Heart right ventricle (tissue), 16 donors: ENCODE measurements around the gene TCF7. TPM values are rescaled to one million over a fixed set of nuclear protein-coding genes. Genes with fewer than 3 reads are reported as not detected.

ENCODE experiments used
- ATAC-seq, 8 donors: fragments of 200-7000 bp; cut with Tn5 transposase; one replicate each; pipeline ENCODE4 v1.9.1; 2020; ENCODE audit warnings: mild to moderate bottlenecking in 8 of 8, moderate library complexity in 8 of 8, moderate number of reproducible peaks in 1 of 8
- DNase-seq, 2 donors: peaks; one replicate each; pipeline ENCODE4 v3.0.0-alpha.2; 2020
- H3K27ac ChIP-seq, 10 donors: fragments of 200-600 bp; sonication (generic) in 2 of 10; one replicate each; pipeline versions ENCODE4 v1.5.0 to v1.8.0; 2020 to 2022; ENCODE audit warnings: mild to moderate bottlenecking in 3 of 10
- H3K27me3 ChIP-seq, 7 donors: fragments of 200-600 bp; one replicate each; pipeline ENCODE4 v1.8.0; 2021 to 2022; ENCODE audit warnings: mild to moderate bottlenecking in 2 of 7
- H3K36me3 ChIP-seq, 9 donors: fragments of 200-600 bp; sonication (generic) in 1 of 9; one replicate each; pipeline versions ENCODE4 v1.5.0 to v1.8.0; 2020 to 2022; ENCODE audit warnings: mild to moderate bottlenecking in 2 of 9
- H3K4me1 ChIP-seq, 9 donors: fragments of 200-600 bp; sonication (generic) in 1 of 9; one replicate each; pipeline versions ENCODE4 v1.5.0 to v1.8.0; 2020 to 2022; ENCODE audit warnings: mild to moderate bottlenecking in 4 of 9
- H3K4me3 ChIP-seq, 10 donors: fragments of 200-600 bp; sonication (generic) in 2 of 10; one replicate each; pipeline versions ENCODE4 v1.5.0 to v1.8.0; 2020 to 2022; ENCODE audit warnings: mild to moderate bottlenecking in 7 of 10, moderate library complexity in 2 of 10
- H3K9me3 ChIP-seq, 11 donors: fragments of 200-600 bp in 10 of 11; sonication (generic) in 2 of 11; one replicate each; pipeline versions ENCODE4 v1.5.0 to v1.8.0; 2013 to 2022; ENCODE audit warnings: mild to moderate bottlenecking in 2 of 11, control low read depth in 1 of 11, moderate library complexity in 1 of 11
- CTCF ChIP-seq, 9 donors: fragments of 200-600 bp; sonication (generic) in 2 of 9; IDR thresholded peaks; one replicate each; pipeline versions ENCODE4 v1.5.0 to v1.8.0; 2021 to 2022; ENCODE audit warnings: antibody characterized with exemption in 9 of 9, mild to moderate bottlenecking in 5 of 9, moderate library complexity in 1 of 9
- WGBS, 2 donors: extraction: QIAGEN DNeasy Blood & Tissue Kit; methylation state at CpG; one replicate each; pipeline ENCODE4 v1.1.7; 2013; ENCODE audit warnings: inconsistent platforms in 1 of 2; 5-methylcytosine and 5-hydroxymethylcytosine counted together
- intact Hi-C, 10 donors: fragments of 100-400 bp; cut with DNase I; formaldehyde crosslinking; loops; one replicate each; pipeline versions ENCODE4 v1.11.1 to v1.14.2; 2022
- polyA plus RNA-seq, 2 donors: library from polyadenylated mRNA; stranded (reverse); fragments of 200-250 nt; gene quantifications; one replicate each; pipeline ENCODE4 v1.2.3, GENCODE V29; 2013
- total RNA-seq, 10 donors: library from RNA; stranded (reverse); fragmentation: NEBNext Ultra II Directional in 3 of 10; extraction: Animal tissue kit (Norgen Biotek cat#: 25700) in 3 of 10; gene quantifications; one replicate each; pipeline versions ENCODE4 v1.2.1 to v1.2.4, GENCODE V29; 2021 to 2023
- donor health status: Arrhythmogenic right ventricular cardiomyopathy.
- donor health status: ischemic (EF 13 %, LVEDD 7.1; RV severe dilation, severe dysfunction).
- donor health status: healthy with polysubstance abuse.
- donor health status: DM: no; HTN: yes; CAD: no.
- donor health status: DM: no; HTN: no; CAD: no.
- donor health status: ischemic (EF 25% LVEDD 6.9; RV normal size, moderate dysfunction).
- donor health status: ischemic (EF 25% LVEDD 5.7; RV mildly dilated, moderate dysfunction).
- donor health status: healthy.
- donor health status: DM: yes; HTN: yes; CAD: no.
- donor health status: Ischemic cardiomyopathy.
- donor health status: ischemic (EF 35%, LVEDD 5.7; RV mildly dilated, moderate dysfunction).
- donor health status: nonischemic (EF 11% LVEDD 7.7; RV severe dilation, severe dysfunction).
- donor health status: DM: yes; HTN: yes; CAD: no.
- donor health status: PGD.
- donor health status: ischemic (EF 29% LVEDD 5.4; RV normal size, mild dysfunction).
- donor health status: nonischemic (EF 23%, LVEDD 6.1; RV moderate dilation, normal function).

The TCF7 gene
- total and polyA plus RNA-seq, 12 donors, result 0.42 to 5.9 (median 1.9) TPM

- peaks cover 0 to 82% (median 3%) of the 10 kb centered on the region in 9 donors for H3K36me3 ChIP-seq
- H3K27me3 ChIP-seq, result no peaks in the 10 kb centered on the region
- H3K4me3 ChIP-seq, result no peak overlapping the region
- intact Hi-C loops, result loop anchor here (1.0 to 10.0 kb wide), 6 partner anchors 38 to 102 kb away; no protein-coding TSS in a partner anchor
- no peak overlapping the region for H3K27ac ChIP-seq
- ATAC-seq (peak; percentile 50 to 82 (median 74)), DNase-seq (peak in 1 of 2 donors; percentile 57)
- peak; percentile 49 to 82 (median 76) for TF ChIP-seq CTCF (IDR thresholded peaks at IDR 0.05)
- 30 to 36% methylated on average over 8 of the region's 8 CpGs for WGBS, 2 donors
- peaks cover 9 to 46% (median 24%) of the 10 kb centered on the region in 9 donors for H3K4me1 ChIP-seq
- no peaks in the 10 kb centered on the region for H3K9me3 ChIP-seq
Measured at GRCh38 chr5:134140530-134141201, 26.2 kb downstream of the TCF7 start.

GRCh38 chr5:134141331-134142050 is 27.0 kb downstream of the TCF7 start:
- peak in 1 of 9 donors; percentile 7 for TF ChIP-seq CTCF (IDR thresholded peaks at IDR 0.05)
- no peak overlapping the region for H3K4me3 ChIP-seq
- no peak overlapping the region for H3K27ac ChIP-seq
- peaks cover 9 to 46% (median 24%) of the 10 kb centered on the region in 9 donors for H3K4me1 ChIP-seq
- intact Hi-C loops, result loop anchor here in 8 of 10 donors (2.0 to 10.0 kb wide), 6 partner anchors 39 to 103 kb away; no protein-coding TSS in a partner anchor
- H3K27me3 ChIP-seq, result no peaks in the 10 kb centered on the region
- ATAC-seq, result no peak
- DNase-seq, result no peak
- peaks cover 0 to 82% (median 3%) of the 10 kb centered on the region in 9 donors for H3K36me3 ChIP-seq
- H3K9me3 ChIP-seq, result no peaks in the 10 kb centered on the region
- WGBS, 2 donors, result 75 to 79% methylated on average over 9 of the region's 9 CpGs

- TF ChIP-seq CTCF (IDR thresholded peaks at IDR 0.05), result no peak
- Histone ChIP-seq H3K36me3 (peaks cover 0 to 82% (median 3%) of the 10 kb centered on the region in 9 donors), H3K4me1 (peaks cover 9 to 48% (median 25%) of the 10 kb centered on the region in 9 donors), H3K4me3 (no peak overlapping the region), H3K9me3 (no peaks in the 10 kb centered on the region), H3K27ac (no peak overlapping the region), H3K27me3 (no peaks in the 10 kb centered on the region)
- ATAC-seq (no peak), DNase-seq (no peak)
- intact Hi-C loops, result loop anchor here in 8 of 10 donors (2.0 to 10.0 kb wide), 4 partner anchors 40 to 101 kb away; no protein-coding TSS in a partner anchor
- 76 to 85% methylated on average over 5 of the region's 5 CpGs for WGBS, 2 donors
Measured at GRCh38 chr5:134142052-134142451, 27.6 kb downstream of the TCF7 start.

- Histone ChIP-seq H3K27ac (no peak overlapping the region), H3K9me3 (no peaks in the 10 kb centered on the region), H3K4me3 (no peak overlapping the region), H3K4me1 (peaks cover 9 to 49% (median 25%) of the 10 kb centered on the region in 9 donors), H3K27me3 (no peaks in the 10 kb centered on the region), H3K36me3 (peaks cover 0 to 89% (median 3%) of the 10 kb centered on the region in 9 donors)
- 92 to 94% methylated on average over 12 of the region's 12 CpGs for WGBS, 2 donors
- no peak for TF ChIP-seq CTCF (IDR thresholded peaks at IDR 0.05)
- ATAC-seq, result no peak
- no peak for DNase-seq
- intact Hi-C loops, result loop anchor here in 8 of 10 donors (2.0 to 10.0 kb wide), 4 partner anchors 41 to 102 kb away; no protein-coding TSS in a partner anchor
Measured at GRCh38 chr5:134142806-134143205, 28.3 kb downstream of the TCF7 start.
